Upper lobe of left lung (tissue), 4 donors: ENCODE measurements around the gene TRDN.

Source experiments
- CTCF ChIP-seq, 6 experiments: fragments of 450-650 bp in 4 of 6; fragments of 200-600 bp in 2 of 6; sonication (generic) in 2 of 6; IDR thresholded peaks; one replicate each; pipeline ENCODE4 v1.5.1; 2016 to 2019; ENCODE audit warnings: antibody characterized with exemption in 6 of 6
- EP300 ChIP-seq, 4 donors: sonication (generic); formaldehyde crosslinking; IDR thresholded peaks; one replicate each; pipeline ENCODE4 v1.5.1; 2017; ENCODE audit warnings: antibody characterized with exemption in 4 of 4, control low read depth in 2 of 4
- POLR2A ChIP-seq, 4 donors: fragments of 450-650 bp; IDR thresholded peaks; one replicate each; pipeline ENCODE4 v1.5.1; 2016 to 2017; ENCODE audit warnings: antibody characterized with exemption in 4 of 4, mild to moderate bottlenecking in 2 of 4
- POLR2AphosphoS5 ChIP-seq, 2 donors: sonication (generic); formaldehyde crosslinking; IDR thresholded peaks; one replicate each; pipeline ENCODE4 v1.5.1; 2017; ENCODE audit warnings: antibody characterized with exemption in 2 of 2

- TF ChIP-seq CTCF (IDR thresholded peaks at IDR 0.05) (no peak), POLR2AphosphoS5 (IDR thresholded peaks at IDR 0.05) (no peak), EP300 (IDR thresholded peaks at IDR 0.05) (no peak), POLR2A (IDR thresholded peaks at IDR 0.05) (no peak)
Observed at GRCh38 chr6:123659960-123660748, 23.4 kb upstream of the TRDN start.
